T47D (cell line): ENCODE results near the gene SEMA3C.

Experiments
- DNase-seq, 2 experiments: peaks; one replicate each; pipeline versions ENCODE4 v3.0.0 to v3.0.0-alpha.2; 2011 to 2012; ENCODE audit warnings: low read depth in 1 of 2, low spot score in 1 of 2
- JUND ChIP-seq: IDR thresholded peaks from 2 replicates; pipeline ENCODE4 v1.6.1; 2012; ENCODE audit warnings: low read depth
- in situ Hi-C: cut with HindIII; loops from 2 replicates; pipeline ENCODE4 v1.10.0; 2016; ENCODE audit warnings: low sequenced_read_pairs, low pct_unique_long_range_greater_than_20kb

Gene SEMA3C

GRCh38 chr7:80816806-80817205 is 102.0 kb downstream of the SEMA3C start:
- no peak for DNase-seq
- in situ Hi-C loops = no loop called here
- TF ChIP-seq JUND = no peak

- TF ChIP-seq JUND = no peak
- DNase-seq = no peak
- in situ Hi-C loops = no loop called here
Observed at GRCh38 chr7:80815733-80816132, 103.1 kb downstream of the SEMA3C start.

- no peak for DNase-seq
- in situ Hi-C loops = no loop called here
- TF ChIP-seq JUND = no peak
Observed at GRCh38 chr7:80809545-80809944, 109.3 kb downstream of the SEMA3C start.

- DNase-seq = no peak
- no peak for TF ChIP-seq JUND
- in situ Hi-C loops = no loop called here
Observed at GRCh38 chr7:80807166-80807900, 111.5 kb downstream of the SEMA3C start.

GRCh38 chr7:80806663-80807062 is 112.2 kb downstream of the SEMA3C start:
- DNase-seq = no peak
- TF ChIP-seq JUND = no peak
- in situ Hi-C loops = no loop called here

- no peak for DNase-seq
- in situ Hi-C loops = no loop called here
- no peak for TF ChIP-seq JUND
Observed at GRCh38 chr7:80804589-80804988, 114.3 kb downstream of the SEMA3C start.

- TF ChIP-seq JUND = no peak
- in situ Hi-C loops = no loop called here
- no peak for DNase-seq
Observed at GRCh38 chr7:80802527-80802926, 116.3 kb downstream of the SEMA3C start.

- DNase-seq = no peak
- in situ Hi-C loops = no loop called here
- no peak for TF ChIP-seq JUND
Observed at GRCh38 chr7:80794631-80795573, 123.9 kb downstream of the SEMA3C start.

GRCh38 chr7:80791509-80791929 is 127.3 kb downstream of the SEMA3C start:
- DNase-seq = no peak
- in situ Hi-C loops = no loop called here
- TF ChIP-seq JUND = no peak

GRCh38 chr7:80790877-80791276 is 128.0 kb downstream of the SEMA3C start:
- no peak for TF ChIP-seq JUND
- in situ Hi-C loops = no loop called here
- DNase-seq = no peak

- DNase-seq = no peak
- in situ Hi-C loops = no loop called here
- TF ChIP-seq JUND = no peak
Observed at GRCh38 chr7:80787721-80788120, 131.1 kb downstream of the SEMA3C start.

- no peak for DNase-seq
- in situ Hi-C loops = no loop called here
- no peak for TF ChIP-seq JUND
Observed at GRCh38 chr7:80785961-80786536, 132.8 kb downstream of the SEMA3C start.

GRCh38 chr7:80785276-80785675 is 133.6 kb downstream of the SEMA3C start:
- TF ChIP-seq JUND = no peak
- in situ Hi-C loops = no loop called here

More at GRCh38 chr7:80785276-80785675, 133.6 kb downstream of the SEMA3C start:
- no peak for DNase-seq
